MM.1S (cell line): Measurements from ENCODE around the gene ANKRD10.
"Not testable (repeated sequence)": the region's sequence is repeated elsewhere in the genome, so short reads cannot be mapped to it uniquely, and the experiment has no call there.

Experiments
- DNase-seq: peaks from one replicate; pipeline ENCODE4 v3.0.0-alpha.2; 2015
- H2AFZ ChIP-seq: fragments of 300-600 bp; sonication (generic); 2 replicates; pipeline ENCODE4 v1.6.0; 2016; ENCODE audit warnings: antibody characterized with exemption, low read length
- H3F3A ChIP-seq: fragments of 300-600 bp; sonication (generic); 2 replicates; pipeline ENCODE4 v1.6.1; 2016; ENCODE audit warnings: mild to moderate bottlenecking, antibody characterized with exemption, low read length, moderate library complexity, mixed read lengths; ENCODE audit not compliant: insufficient read depth
- H3K27ac ChIP-seq: fragments of 300-600 bp; sonication (generic); 2 replicates; pipeline ENCODE4 v1.5.1; 2016; ENCODE audit warnings: mild to moderate bottlenecking, low read length
- H3K27me3 ChIP-seq: fragments of 300-600 bp; sonication (generic); replicated peaks from 2 replicates; pipeline ENCODE4 v1.6.0; 2016; ENCODE audit warnings: low read length; ENCODE audit not compliant: insufficient read depth
- H3K36me3 ChIP-seq: fragments of 300-600 bp; sonication (generic); replicated peaks from 2 replicates; pipeline ENCODE4 v1.6.1; 2016; ENCODE audit warnings: mild to moderate bottlenecking, low read length, mixed read lengths; ENCODE audit not compliant: insufficient read depth
- H3K4me1 ChIP-seq: fragments of 300-600 bp; sonication (generic); 2 replicates; pipeline ENCODE4 v1.6.1; 2016; ENCODE audit warnings: low read length, mixed read lengths
- H3K4me2 ChIP-seq: fragments of 300-600 bp; sonication (generic); 2 replicates; pipeline ENCODE4 v1.6.0; 2016; ENCODE audit warnings: low read depth, low read length
- H3K4me3 ChIP-seq: fragments of 300-600 bp; sonication (generic); 2 replicates; pipeline ENCODE4 v1.5.1; 2016; ENCODE audit warnings: low read length, mixed read lengths
- H3K79me2 ChIP-seq: fragments of 300-600 bp; sonication (generic); 2 replicates; pipeline ENCODE4 v1.6.1; 2016; ENCODE audit warnings: mixed run types, low read length, mixed read lengths
- H3K9ac ChIP-seq: fragments of 300-600 bp; sonication (generic); 2 replicates; pipeline ENCODE4 v1.6.1; 2016; ENCODE audit warnings: low read length, mixed read lengths
- H3K9me2 ChIP-seq: fragments of 300-600 bp; sonication (generic); replicated peaks from 2 replicates; pipeline ENCODE4 v1.6.1; 2016; ENCODE audit warnings: mild to moderate bottlenecking, low read length, mixed read lengths; ENCODE audit not compliant: insufficient read depth
- H3K9me3 ChIP-seq: fragments of 300-600 bp; sonication (generic); replicated peaks from 2 replicates; pipeline ENCODE4 v1.6.1; 2016; ENCODE audit warnings: mild to moderate bottlenecking, low read length, mixed read lengths; ENCODE audit not compliant: insufficient read depth
- H4K20me1 ChIP-seq: fragments of 300-600 bp; sonication (generic); 2 replicates; pipeline ENCODE4 v1.6.1; 2016; ENCODE audit warnings: mild to moderate bottlenecking, low read length, moderate library complexity, mixed read lengths; ENCODE audit not compliant: insufficient read depth
- EZH2 ChIP-seq: fragments of 300-600 bp; sonication (generic); optimal IDR thresholded peaks from 2 replicates; pipeline ENCODE3; 2017; ENCODE audit warnings: low read depth, mild to moderate bottlenecking, antibody characterized with exemption, low read length, mixed read lengths
- EZH2phosphoT487 ChIP-seq: fragments of 300-600 bp; sonication (generic); IDR thresholded peaks from 2 replicates; pipeline ENCODE4 v1.6.1; 2018; ENCODE audit warnings: antibody characterized with exemption, low read length
- TF ChIP-seq, protein P1 (sequence below): fragments of 300-600 bp; sonication (generic); IDR thresholded peaks from 2 replicates; pipeline ENCODE4 v1.5.1; 2016; ENCODE audit warnings: antibody characterized with exemption, low read length, mixed read lengths

Gene ANKRD10

DNA sequence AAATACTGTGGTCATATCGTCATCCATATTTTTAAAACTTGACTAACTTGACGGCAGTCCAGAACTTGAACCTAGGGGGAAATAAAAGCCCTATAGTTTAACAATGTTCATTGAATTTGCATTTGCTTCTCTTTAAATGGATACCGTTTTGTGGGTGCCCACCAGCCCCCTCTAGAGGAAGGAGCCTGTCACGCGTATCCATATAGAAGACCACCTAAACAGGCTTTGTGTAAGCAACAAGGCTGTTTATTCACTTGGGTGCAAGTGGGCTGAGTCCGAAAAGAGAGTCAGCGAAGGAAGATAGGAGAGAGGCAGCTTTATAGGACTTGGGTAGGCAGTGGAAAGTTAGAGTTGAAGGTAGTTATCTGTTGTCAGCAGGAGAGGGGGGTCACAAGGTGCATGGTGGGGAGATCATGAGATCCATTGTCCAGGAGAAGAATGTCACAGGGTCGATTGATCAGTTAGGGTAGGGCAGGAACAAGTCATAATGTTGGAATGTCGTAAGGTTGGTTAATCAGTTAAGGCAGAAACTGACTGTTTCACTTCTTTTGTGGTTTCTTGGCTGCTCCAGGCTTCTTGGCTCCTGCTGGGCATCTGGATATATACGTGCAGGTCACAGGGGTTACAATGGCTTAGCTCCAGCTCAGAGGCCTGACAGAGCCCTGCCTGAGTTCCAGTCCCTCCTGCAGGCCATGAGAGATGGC is 42.5 kb upstream of the ANKRD10 start:
- no peaks in the 10 kb centered on the region for H3K9me2 ChIP-seq
- H3F3A ChIP-seq = no peaks in the 10 kb centered on the region
- TF ChIP-seq EZH2phosphoT487 (no peak), EZH2 (no peak)
- TF ChIP-seq, protein P1, sequence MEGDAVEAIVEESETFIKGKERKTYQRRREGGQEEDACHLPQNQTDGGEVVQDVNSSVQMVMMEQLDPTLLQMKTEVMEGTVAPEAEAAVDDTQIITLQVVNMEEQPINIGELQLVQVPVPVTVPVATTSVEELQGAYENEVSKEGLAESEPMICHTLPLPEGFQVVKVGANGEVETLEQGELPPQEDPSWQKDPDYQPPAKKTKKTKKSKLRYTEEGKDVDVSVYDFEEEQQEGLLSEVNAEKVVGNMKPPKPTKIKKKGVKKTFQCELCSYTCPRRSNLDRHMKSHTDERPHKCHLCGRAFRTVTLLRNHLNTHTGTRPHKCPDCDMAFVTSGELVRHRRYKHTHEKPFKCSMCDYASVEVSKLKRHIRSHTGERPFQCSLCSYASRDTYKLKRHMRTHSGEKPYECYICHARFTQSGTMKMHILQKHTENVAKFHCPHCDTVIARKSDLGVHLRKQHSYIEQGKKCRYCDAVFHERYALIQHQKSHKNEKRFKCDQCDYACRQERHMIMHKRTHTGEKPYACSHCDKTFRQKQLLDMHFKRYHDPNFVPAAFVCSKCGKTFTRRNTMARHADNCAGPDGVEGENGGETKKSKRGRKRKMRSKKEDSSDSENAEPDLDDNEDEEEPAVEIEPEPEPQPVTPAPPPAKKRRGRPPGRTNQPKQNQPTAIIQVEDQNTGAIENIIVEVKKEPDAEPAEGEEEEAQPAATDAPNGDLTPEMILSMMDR = no peak
- H3K9me3 ChIP-seq = no peaks in the 10 kb centered on the region
- H3K27me3 ChIP-seq = no peaks in the 10 kb centered on the region
- no peak overlapping the region for H3K27ac ChIP-seq
- no peaks in the 10 kb centered on the region for H3K4me1 ChIP-seq
- H3K9ac ChIP-seq = no peak overlapping the region
- no peaks in the 10 kb centered on the region for H3K79me2 ChIP-seq
- H2AFZ ChIP-seq = no peak overlapping the region
- DNase-seq = no peak
- no peaks in the 10 kb centered on the region for H3K36me3 ChIP-seq
- no peak overlapping the region for H3K4me3 ChIP-seq
- no peak overlapping the region for H3K4me2 ChIP-seq
- H4K20me1 ChIP-seq = no peaks in the 10 kb centered on the region

DNA sequence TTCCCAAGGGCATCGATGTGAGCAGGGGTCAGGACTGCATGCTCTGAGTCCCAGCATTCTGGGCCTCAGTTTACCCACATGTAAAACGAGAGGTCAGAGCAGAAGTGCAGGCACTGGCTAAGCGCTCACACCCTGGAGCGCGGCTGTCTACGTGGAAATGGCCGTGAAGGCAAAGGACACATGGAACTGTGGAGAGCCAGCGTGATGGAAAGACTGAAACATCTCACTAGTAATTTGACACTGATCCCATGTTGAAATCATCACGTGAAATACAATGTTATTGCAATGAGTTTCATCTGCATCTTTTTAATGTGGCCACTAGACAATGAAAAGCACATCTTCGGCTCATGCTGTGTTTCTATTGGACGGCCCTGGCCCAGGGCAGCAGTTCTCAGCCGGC is 41.3 kb upstream of the ANKRD10 start:
- H2AFZ ChIP-seq, H3K4me1 ChIP-seq, H3K4me3 ChIP-seq, H3K9ac ChIP-seq, H3K9me2 ChIP-seq, H3K4me2 ChIP-seq, H3K27me3 ChIP-seq, H3F3A ChIP-seq, DNase-seq, H3K9me3 ChIP-seq, H3K79me2 ChIP-seq, H3K27ac ChIP-seq, H3K36me3 ChIP-seq, H4K20me1 ChIP-seq: not testable (repeated sequence)

DNA sequence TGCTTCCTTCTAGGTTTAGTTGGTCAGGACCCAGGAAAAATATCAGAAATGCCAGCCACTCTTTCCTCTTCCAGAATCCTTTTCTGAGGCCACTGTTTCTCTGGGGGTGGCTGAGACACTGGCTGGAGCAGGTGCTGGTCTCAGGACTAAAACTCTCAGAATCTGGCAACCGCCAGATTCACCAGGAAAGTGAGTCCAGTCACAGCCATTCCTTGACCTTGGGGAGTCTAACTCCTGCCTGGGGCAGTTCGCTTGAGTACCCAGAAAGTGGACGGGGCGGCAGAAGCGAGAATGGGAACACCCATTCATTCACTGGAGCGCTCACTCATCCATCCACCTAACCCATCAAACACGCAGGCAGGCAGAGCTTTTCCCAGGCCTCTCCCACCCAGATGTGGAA is 40.7 kb upstream of the ANKRD10 start:
- H3K9me3 ChIP-seq, H2AFZ ChIP-seq, DNase-seq, H3K4me2 ChIP-seq, H3K79me2 ChIP-seq, H3K4me3 ChIP-seq, H4K20me1 ChIP-seq, H3F3A ChIP-seq, H3K4me1 ChIP-seq, H3K9ac ChIP-seq, H3K9me2 ChIP-seq, H3K36me3 ChIP-seq, H3K27ac ChIP-seq, H3K27me3 ChIP-seq: not testable (repeated sequence)

DNA sequence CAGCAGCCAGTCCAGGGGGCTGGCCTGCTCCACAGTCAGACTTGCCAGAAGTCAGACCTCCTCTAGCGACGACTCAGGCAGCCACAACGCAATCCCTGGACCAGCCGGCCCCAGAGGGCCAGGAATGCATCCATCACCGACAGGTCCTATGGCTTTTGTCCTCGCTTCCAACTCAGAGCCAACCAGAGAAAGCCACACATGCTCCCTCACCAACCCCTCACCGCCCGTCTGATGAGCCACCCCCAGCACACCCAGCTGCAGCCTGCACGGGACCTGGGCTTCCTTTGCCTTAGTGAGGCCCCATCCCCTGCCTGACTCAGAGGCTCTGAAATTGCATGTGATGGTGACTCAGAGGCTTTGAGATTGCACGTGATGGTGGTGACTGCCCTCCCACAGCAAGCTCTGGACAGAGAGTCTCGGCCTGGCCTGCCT is 40.2 kb upstream of the ANKRD10 start:
- H3K36me3 ChIP-seq, H3K27ac ChIP-seq, H3K4me3 ChIP-seq, H2AFZ ChIP-seq, H3K9ac ChIP-seq, DNase-seq, H3K79me2 ChIP-seq, H3K4me1 ChIP-seq, H4K20me1 ChIP-seq, H3K27me3 ChIP-seq, H3K9me2 ChIP-seq, H3K9me3 ChIP-seq, H3F3A ChIP-seq, H3K4me2 ChIP-seq: not testable (repeated sequence)

- H3F3A ChIP-seq, H3K36me3 ChIP-seq, H2AFZ ChIP-seq, H3K4me1 ChIP-seq, DNase-seq, H3K27me3 ChIP-seq, H3K27ac ChIP-seq, H3K4me3 ChIP-seq, H3K9me3 ChIP-seq, H3K9ac ChIP-seq, H3K9me2 ChIP-seq, H3K79me2 ChIP-seq, H3K4me2 ChIP-seq, H4K20me1 ChIP-seq: not testable (repeated sequence)
Observed at GRCh38 chr13:110954533-110954920, 39.7 kb upstream of the ANKRD10 start.
